T-helper 1 cell (primary cell): ENCODE measurements around the gene HMX1.

Experiments
- DNase-seq, 5 donors: peaks; one replicate each; pipeline ENCODE4 v3.0.0-alpha.2; 2012 to 2020

Gene HMX1

GRCh38 chr4:8817813-8818062 is 53.9 kb downstream of the HMX1 start:
- no peak for DNase-seq

- no peak for DNase-seq
Observed at GRCh38 chr4:8817096-8817812, 54.4 kb downstream of the HMX1 start.
